Kidney tubule cell (primary cell): ENCODE data around the gene USH2A.

ENCODE experiments used
- DNase-seq: peaks from one replicate; pipeline ENCODE4 v3.0.0-alpha.2; 2018; ENCODE audit warnings: low spot score

The USH2A gene, protein sequence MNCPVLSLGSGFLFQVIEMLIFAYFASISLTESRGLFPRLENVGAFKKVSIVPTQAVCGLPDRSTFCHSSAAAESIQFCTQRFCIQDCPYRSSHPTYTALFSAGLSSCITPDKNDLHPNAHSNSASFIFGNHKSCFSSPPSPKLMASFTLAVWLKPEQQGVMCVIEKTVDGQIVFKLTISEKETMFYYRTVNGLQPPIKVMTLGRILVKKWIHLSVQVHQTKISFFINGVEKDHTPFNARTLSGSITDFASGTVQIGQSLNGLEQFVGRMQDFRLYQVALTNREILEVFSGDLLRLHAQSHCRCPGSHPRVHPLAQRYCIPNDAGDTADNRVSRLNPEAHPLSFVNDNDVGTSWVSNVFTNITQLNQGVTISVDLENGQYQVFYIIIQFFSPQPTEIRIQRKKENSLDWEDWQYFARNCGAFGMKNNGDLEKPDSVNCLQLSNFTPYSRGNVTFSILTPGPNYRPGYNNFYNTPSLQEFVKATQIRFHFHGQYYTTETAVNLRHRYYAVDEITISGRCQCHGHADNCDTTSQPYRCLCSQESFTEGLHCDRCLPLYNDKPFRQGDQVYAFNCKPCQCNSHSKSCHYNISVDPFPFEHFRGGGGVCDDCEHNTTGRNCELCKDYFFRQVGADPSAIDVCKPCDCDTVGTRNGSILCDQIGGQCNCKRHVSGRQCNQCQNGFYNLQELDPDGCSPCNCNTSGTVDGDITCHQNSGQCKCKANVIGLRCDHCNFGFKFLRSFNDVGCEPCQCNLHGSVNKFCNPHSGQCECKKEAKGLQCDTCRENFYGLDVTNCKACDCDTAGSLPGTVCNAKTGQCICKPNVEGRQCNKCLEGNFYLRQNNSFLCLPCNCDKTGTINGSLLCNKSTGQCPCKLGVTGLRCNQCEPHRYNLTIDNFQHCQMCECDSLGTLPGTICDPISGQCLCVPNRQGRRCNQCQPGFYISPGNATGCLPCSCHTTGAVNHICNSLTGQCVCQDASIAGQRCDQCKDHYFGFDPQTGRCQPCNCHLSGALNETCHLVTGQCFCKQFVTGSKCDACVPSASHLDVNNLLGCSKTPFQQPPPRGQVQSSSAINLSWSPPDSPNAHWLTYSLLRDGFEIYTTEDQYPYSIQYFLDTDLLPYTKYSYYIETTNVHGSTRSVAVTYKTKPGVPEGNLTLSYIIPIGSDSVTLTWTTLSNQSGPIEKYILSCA (N-terminal part only)

DNA sequence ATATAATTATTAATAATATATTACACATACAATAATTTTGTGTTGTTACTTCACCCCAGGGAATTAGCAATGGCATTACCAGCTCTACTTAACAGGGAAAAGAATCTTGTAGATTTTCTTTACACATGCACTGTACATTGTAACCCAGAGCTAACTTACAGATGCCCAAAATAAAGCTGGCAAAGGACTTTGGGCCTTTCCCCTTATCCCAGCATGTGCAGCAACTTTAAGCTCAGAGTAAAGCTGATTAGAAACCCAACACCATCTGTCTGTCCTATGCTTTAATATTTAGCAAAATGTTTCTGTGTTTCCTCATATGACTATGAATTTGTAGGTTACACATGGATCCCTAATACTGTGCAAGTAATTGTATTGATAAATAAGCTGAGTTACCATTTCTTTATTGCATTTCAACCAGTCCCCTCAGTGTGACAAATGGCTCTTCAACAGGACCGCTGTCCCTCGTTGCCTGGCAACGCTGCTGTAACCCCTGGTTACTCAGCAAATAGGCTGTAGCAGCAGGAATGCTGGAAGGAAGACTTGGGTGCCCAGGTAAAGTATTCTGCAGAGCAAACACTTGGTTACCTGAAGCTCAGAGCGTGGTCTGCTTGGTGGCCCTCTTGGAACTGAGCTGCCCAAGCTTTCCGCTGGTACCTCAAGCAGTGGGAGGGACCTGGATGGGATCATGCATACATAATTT lies at the start of gene USH2A:
TSS of gene USH2A (minus strand) at position 628 of the 700 bp plus-strand sequence. CDS start 1,112 bp downstream, outside the sequence.
- DNase-seq, result peak; percentile 34

DNA sequence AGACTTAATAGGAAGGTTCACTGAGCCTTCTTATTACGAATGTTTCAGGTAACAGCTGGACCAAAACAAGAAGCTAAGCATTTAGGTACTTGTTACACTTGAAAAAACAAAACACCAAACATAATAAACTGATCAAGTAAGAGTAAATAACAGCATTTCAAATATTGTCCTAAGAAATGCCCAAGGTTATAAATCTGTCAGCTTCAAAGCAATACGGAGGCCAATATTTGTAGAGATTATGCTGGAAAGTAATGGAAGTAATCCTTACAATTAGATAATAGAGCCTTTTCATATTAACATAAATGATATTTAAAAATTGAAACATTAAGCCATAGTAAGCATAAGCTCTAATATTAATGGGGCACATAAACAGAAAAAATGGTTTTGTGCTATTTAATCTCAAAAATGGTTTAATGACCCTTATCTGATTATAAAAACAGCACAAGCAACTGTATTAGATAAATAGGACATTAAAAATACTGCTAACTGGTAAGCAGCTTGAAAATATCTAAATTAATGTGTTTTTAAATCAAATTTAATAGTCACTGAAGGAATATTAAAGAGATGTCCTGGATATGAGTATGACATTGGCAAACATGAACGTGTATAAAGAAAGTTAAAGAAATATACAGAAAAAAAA lies 43.0 kb upstream of the USH2A start:
- DNase-seq, result no peak

DNA sequence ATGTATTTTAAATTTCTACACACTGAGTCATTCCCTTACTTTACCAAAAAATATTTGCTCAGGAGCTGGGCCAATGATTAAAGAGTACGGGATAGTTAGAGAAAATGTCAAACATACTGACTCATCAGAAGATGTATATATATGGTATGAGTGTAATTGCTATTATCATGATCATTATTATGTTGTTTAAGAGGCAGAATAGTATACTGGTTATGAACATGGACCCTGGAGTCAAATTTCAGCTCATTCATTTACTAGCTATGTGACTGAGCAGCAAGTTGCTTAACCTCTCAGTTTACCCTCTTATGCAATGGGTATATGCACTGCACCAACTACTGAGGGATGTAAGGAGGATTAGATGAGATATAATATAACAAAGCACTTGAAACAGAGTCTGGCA lies 41.2 kb upstream of the USH2A start:
- peak; percentile 86 for DNase-seq

DNA sequence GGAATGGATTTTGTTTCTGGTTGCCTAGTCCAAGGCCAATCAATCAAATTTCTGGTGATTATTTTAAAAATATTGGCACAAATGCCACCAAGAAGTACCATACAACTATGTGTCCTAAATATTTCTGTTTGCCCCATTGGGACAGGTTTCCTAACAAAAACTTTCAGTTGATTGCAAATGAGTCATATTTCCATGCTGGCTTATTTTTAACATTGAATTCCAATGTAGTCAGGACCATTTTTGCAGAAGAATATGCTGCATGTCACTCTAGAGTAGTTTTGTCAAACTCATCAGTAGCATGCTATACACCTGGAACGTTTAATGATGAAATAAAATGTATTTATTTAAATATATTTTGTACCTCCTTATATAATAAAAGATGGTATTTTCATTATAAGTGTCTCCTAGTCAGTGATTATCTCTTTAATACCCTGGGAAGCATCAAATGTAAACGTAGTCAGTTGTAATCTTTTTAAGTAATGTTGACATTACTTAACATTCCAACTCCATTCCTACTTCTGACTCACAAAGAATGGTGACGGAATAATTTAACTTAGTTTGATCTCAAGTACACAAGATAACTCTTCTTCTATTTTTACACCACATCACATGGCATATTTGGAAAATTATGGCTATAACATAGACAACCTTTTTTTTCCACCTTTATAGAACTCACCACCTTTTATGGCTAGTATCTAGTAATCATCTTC lies 39.0 kb upstream of the USH2A start:
- DNase-seq, result peak; percentile 35

DNA sequence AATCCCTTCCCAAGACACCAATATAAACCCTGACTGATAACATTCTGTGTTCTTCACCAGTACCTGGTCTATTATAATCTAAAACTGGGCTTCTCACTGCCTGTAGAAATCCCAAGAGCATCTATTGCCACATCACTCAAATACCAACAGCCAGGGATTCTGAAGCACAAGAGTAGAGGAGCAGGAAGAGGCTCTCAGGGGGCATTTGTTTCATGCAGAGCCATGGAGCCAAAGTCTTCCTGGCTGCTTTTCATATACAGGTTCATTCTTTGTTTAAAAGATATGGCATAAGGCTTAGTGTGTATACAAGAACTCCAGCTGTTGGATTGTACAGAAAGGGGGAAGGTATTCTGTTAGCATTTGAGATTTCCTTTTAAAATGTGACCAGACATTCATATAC lies 38.2 kb upstream of the USH2A start:
- no peak for DNase-seq

GRCh38 chr1:216459651-216460207 lies 36.5 kb upstream of the USH2A start:
- no peak for DNase-seq

- DNase-seq, result no peak
These were observed 35.6 kb upstream of the USH2A start for GRCh38 chr1:216458812-216459211.

DNA sequence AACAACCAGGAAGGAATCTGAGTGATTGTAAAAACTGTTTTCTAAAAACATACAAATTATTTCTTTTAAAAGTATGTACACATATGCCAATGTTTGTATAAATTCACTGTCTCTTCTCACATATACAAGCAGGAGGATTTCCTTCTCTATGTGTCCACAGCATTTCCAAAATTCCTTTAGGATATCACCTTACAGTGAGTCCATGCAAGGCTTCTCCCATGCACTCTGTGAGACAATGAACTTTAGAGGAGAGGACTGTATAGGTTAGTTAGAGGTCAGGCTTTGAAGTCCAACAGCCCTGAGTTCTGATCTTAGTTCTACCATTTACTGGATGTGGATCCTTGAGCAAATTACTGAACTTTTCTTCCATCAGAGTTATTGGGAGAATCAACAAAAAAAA lies 34.1 kb upstream of the USH2A start:
- DNase-seq, result no peak

GRCh38 chr1:216456682-216457081 lies 33.4 kb upstream of the USH2A start:
- no peak for DNase-seq

DNA sequence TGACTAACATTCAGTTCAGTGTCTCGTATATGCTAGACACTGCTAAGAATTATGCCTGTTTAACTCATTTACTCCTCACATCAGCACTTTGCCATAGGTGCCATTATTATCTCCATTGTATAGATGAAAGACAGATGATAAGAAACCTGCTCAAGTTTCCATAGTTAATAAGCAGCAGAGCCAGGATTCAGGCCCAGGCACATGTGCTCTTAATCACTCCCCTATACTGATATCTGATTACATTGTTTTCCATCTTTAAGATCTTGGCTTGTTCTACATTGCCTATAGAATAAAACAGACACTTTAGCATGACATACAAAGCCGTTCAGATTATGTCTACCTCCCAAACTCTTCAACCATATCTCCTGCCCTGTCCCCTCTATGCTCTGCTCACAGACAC lies 30.5 kb upstream of the USH2A start:
- no peak for DNase-seq

DNA sequence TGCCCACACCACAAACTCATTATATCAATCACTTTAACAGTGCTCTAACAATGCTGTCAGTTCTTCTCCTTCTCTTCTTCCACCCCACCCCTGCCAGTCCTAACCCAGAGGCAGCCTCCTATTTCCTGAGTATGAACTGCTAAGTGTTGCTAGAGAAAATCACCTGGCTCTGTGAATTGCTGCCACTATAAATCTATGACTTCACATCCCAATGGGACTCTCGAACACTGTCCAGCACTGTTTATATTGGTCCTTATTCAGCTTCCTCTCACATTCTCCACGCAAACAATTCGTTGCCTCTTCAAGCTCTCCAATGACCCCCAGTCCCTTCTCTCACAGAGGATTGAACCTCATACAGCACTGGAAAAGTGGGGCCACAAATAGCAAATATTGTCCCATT lies 27.0 kb upstream of the USH2A start:
- DNase-seq, result no peak

DNA sequence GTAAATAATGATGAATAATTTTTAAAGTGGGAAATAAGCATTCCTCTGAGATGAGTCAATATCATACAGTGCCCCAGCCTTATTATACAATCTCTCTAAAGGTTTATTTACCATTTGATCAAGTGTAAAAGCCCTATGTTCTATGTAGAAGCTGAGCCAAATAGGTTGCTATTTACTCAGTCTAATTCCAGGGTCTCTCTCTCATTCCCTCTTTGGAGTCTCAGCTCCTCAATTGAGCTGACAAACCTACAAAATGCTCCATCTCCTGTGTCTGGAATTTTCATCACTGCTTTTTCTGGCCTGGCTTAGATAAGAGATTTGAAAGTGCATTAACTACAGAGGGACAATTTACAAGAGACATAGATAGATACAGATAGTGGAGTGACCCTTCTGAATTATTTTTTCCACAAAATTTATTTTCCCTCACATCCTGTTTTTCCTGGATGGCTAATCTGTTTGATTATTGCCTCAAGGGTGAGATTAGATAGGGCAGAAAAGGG lies 24.8 kb upstream of the USH2A start:
- peak; percentile 24 for DNase-seq

- no peak for DNase-seq
These were observed 14.4 kb upstream of the USH2A start for GRCh38 chr1:216437603-216438002.

- DNase-seq, result no peak
These were observed 11.0 kb upstream of the USH2A start for GRCh38 chr1:216434232-216434631.

- DNase-seq, result no peak
These were observed 9.9 kb upstream of the USH2A start for GRCh38 chr1:216433175-216433574.

GRCh38 chr1:216430744-216431143 lies 7.5 kb upstream of the USH2A start:
- no peak for DNase-seq

DNA sequence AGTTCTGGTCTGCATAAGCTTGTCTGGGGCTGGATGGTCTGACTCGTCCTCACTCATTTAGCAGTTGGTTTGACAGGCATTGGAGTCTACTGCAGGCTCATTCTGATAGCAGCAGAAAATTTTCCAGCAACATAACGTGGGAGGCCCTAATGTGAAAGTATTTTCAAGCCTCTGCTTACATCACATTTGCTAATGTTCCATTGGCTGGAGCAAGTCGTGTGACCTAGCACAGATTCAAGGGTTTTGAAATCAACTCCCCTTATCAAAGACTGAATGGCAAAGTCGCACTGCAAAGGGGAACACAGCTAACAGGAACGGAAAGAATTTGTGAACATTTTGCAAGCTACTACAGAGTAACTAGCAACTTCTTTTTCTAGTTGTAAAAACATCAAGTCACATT lies 2.3 kb upstream of the USH2A start:
- no peak for DNase-seq

DNA sequence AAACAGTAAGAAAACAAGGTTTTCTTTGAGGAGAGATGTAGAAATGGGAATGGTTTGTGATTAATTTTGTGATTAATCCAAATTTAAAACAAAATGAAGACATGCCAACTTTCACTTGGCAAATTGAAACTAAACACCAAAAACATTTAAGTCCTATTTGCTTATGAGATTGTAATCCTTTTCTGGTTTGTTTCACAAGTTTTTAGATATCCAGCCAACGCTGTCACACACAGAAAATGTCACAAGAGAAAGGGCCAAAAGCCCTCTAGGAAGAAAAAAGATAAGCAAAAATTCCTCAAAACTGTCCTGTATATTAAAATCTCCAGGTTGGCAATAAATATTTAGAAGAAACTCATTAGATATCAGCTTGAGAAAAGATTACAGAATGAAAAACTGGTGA lies 2.5 kb downstream of the USH2A start:
- DNase-seq, result no peak

DNA sequence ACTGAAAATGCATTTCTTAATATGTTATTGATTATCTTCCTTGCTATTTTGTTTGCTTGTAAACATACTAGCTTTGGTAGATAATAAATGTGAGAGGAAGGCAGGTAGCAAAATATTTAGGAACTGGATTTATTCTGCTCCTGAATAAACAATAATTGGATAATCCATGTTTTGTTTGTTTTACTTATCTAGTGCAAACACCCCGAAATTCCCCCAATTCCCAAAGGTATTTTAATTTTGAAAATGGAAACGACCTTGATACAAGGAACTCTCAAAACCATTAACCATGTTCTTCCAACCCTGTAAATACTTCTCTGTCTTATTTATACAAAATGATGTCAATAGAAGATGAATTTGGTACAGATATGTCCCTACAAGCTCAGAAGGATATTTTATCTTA lies 3.0 kb downstream of the USH2A start:
- no peak for DNase-seq

DNA sequence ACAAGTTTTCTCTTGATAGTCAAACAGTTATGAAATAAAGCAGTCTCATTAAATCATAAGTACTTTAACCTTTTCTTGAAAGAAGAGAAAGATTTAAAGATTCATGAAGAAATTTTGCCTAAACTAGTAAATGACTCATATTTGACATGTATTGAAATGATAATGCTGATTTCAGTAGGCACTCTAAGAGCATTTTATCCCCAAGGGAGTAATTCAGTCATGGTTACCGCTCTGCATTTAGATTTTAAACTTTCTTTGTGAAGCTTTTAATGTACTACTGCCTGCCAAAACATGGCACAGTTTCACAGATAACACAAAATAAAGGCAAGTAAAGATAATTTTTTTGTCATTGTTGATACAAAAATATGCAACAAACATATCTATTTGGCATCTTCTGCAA lies 6.8 kb downstream of the USH2A start:
- DNase-seq, result no peak
